Femur (tissue), 1 donor: ENCODE measurements around the gene PRPF19.

Experiments used
- DNase-seq: peaks from one replicate; pipeline ENCODE4 v3.0.0-alpha.2; 2017

Gene PRPF19

DNA sequence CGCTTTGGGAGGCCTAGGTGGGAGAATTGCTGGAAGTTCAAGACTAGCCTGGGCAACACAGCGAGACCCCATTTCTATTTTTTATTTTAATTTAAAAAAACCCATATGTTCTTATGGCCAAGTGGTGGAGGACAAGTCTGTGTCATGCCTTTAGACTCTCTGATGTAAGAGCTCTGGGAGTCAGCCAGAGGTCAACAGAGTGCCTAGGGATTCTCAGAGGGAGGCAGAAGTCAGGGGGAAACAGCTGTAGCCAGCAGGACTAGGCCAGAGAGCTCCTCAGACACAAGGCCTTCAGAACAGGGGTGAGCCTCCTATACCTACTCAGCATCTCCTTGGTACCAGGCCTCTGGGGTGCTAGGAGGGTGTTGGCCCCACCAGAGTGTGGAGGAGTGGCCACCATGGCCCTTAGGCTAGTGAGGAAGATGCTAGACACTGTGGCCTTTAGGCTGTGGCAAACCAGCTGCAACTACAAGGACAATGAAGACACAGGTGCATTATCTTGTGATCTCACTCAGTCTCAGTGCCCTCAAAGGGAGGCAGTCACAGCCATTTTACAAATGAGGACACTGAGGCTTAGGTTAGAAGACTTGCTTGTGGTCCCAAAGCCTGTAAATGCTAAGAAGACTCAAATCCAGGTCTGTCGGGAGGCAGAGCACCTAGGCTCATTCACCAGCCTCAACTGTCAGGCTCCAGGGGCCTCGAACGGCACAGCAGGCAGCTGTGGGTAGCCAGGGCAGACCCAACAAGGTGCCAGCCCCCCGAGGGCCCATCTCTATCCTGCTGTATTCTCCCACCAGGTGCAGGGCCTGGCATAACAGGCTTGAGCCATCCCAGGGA, 34.0 kb downstream of the PRPF19 start:
- peak; percentile 72 for DNase-seq

DNA sequence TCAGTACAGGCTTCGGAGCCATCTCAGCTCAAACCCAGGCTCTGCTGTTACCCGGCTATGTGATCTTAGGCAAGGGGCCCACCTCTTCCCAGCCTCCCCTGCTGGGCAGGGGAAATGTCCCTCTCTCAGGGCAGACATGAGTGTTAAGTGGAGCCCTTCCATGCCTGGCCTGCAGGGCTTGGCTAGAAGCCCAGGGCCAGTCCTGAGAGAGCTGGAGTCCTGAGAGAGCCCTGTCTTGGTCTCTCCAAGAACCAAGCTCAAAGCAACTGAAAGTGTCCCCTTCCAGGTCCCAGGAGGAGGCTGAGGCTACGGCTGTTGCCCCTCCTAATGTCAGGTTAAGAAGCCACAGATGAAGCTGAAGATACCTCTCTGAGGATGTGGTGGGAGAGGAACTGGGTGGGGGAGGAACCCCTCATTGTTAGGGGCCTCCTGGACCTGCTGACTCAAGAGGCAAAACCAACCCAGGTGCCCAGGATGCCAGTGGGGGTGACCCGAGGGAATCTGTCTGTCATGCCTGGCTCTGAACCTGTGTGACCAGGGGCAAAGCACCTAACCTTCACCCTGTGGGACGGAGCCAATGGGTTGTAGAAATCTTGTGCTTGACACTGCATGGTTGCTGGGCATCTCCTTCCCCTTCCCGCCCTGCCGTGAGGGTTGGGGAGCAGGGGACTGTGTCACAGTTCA, 34.9 kb downstream of the PRPF19 start:
- DNase-seq: no peak

DNA sequence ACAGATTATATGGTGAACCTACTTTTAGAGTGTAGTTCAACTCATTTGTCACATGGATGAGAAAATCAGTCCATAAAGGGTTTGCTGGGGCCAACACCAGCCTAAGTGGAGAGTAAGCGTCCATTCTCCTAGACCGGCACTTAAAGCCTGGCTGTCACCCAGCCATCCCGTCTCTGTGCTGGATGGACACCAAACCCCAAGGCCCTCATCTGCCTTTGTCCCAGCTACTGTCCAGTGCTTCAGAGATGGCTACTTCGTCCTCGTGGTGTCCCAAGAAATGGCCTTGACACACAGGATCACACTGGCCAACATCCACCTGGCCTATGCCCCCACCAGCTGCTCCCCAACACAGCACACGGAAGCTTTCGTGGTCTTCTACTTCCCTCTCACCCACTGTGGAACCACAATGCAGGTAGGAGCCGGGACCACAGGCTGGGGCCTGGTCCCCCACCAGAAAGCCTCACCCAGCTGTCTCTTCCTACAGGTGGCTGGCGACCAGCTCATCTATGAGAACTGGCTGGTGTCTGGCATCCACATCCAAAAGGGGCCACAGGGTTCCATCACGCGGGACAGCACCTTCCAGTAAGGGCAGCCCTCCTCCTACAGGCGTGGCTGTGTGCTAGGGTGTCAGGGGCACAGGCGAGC, 35.5 kb downstream of the PRPF19 start:
- DNase-seq: no peak

DNA sequence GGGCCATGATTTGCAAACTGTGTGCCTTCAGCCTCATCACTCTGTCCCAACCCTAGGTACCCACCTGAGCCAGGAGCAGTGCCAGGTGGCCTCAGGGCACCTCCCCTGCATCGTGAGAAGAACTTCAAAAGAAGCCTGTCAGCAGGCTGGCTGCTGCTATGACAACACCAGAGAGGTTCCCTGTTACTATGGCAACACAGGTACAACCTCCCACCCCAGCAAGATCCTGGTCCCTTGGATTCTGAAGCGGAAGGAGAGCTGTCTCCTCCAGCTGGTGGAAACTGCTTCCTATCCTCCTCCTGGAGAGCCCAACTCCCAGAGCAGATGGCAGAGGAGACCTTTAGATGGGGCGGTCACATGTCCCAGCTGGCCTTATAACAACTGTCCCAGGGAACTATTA, 36.1 kb downstream of the PRPF19 start:
- DNase-seq: no peak

DNA sequence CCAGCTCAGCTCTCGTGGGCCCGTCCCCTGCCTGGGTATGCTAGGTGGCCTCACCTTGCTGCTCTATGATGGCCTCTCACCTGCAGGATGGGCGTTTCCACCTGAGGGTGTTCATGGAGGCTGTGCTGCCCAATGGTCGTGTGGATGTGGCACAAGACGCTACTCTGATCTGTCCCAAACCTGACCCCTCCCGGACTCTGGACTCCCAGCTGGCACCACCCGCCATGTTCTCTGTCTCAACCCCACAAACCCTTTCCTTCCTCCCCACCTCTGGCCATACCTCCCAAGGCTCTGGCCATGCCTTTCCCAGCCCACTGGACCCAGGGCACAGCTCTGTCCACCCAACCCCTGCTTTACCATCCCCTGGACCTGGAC, 36.9 kb downstream of the PRPF19 start:
- no peak for DNase-seq

DNA sequence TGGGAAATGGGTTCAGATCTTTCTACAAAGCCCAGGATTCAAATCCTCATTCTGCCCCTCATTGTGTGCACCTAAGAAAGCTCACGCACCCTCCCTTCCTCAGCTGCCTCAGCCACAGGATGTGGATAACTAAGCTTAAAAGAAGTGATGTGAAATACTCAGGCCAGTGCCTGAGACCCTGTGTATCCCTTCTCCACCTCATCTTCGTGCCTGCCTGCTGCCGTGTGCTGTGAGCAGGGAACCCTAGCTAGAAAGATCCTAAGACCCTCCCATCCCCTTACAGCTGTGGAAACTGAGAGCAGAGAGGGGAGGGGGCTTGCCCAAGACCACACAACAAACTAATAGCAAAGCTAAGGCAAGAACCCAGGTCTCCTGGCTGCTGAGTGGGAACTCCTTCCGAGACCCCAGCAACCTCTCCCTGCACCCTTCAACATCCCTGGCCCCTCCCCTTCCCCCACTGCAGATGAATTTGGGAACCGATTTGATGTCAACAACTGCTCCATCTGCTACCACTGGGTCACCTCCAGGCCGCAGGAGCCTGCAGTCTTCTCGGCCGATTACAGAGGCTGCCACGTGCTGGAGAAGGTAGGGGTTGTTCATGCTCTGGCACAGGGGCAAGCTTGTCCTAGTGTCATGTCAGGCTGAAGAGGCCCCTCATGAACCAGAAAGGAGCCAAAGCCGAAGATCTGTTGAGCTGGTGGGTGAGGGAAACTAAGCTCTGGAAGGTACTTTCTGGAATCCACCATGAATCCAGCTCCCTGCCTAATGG, 37.5 kb downstream of the PRPF19 start:
- no peak for DNase-seq

DNA sequence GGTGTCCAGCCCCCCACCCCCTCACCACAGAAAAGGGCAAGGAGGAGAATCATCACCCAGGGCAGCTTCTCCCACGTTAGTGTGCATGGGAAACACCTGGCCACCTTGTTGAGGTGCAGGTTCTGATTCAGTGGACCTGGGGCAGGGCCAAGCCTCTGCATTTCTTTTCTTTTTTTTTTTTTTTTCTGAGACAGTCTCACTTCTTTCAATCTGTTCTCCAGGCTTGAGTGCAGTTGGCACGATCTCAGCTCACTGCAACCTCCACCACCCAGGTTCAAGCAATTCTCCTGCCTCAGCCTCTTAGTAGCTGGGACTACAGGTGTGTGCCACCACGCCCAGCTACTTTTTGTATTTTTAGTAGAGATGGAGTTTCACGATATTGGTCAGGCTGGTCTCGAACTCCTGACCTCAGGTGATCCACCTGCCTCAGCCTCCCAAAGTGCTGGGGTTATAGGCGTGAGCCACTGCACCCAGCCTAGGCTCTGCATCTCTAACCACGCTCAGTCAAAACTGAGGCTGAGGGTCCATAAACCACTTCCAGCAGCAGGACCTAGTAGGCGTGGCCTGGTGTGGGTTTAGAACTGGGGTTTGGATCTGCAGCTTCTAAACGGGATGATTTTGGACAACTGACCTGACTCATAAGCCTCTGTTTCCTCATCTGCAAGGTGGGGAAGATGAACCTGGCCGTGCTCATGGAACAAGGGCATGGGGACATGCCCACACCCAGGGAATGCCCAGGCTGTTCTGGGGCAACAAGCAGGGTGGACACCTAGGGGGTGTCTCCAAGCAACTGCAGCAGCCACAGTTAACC, 38.3 kb downstream of the PRPF19 start:
- no peak for DNase-seq

DNA sequence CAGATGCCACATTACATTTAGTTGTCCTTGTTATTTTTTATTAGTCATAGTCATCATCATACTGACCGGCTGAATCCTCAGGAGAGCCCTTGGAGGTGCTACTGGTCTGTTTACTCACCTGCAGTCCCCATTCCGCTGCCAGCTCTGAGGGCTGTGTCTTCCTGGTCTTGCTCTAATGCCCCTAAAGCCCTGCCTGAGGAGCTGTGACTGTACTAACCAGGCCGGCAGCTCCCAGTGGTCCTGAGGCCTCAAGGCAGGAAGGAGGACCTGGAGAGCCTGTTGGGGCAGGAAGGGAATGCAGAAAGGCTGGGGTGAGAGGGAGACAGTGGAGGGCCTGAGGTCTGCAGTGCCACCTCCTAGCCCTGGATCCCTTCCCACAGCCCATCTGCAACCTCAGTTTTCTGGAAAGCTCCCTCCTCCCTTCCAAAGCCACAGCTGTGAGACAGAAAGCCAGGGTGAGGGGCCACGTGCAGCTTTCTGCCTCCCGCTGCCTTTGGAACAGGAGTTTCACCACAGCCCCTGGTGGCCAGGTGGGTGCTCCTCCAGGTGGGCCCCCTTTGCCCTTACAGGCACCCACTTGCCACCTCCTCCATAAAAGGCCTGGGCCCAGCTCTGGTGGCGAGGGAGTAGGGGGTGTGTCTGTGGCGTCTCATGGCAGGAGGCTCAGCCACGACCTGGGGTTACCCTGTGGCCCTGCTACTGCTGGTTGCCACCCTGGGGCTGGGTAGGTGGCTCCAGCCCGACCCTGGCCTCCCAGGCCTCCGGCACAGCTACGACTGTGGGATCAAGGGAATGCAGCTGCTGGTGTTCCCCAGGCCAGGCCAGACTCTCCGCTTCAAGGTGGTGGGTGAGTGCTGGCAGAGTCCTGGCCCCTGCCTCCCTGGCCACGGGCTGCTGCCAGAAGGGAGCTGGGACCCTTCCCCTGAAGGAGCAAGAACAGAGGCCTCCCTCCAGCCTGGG, 39.2 kb downstream of the PRPF19 start, which contains the start of gene ZP1:
Gene ZP1 (plus strand): TSS at position 632 of the 960 bp plus-strand sequence. CDS start 20 bp downstream, at position 652.
- no peak for DNase-seq

DNA sequence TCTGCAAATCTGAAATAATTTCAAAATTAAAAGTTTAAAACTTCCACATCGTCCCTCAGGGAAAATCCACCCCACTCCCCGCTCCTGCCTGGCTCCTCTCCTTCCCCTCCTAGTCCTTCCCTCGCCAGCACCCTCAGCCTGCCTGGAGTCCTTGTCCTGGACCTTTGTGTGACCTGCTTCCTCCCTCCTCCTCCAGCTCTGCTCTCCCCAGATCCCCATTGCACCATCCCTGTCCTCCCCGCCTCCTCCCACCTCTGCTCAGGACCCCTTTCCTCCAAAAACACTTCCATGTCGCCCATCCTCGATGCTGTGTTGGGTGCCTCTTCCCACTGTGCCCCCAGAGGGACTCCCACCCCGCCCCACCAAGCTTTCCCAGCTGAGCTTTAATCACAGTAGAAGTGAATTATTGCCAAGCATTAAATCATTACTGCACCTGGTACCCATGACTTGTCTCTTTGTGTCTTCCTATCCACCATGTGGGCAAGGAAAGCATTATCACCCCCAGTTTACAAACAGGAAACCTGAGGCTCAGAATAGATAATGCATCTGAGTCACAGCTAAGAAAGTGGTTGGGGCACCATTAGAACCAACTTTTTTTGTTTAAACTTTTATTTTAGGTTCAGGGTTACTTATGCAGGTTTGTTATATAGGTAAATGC, 41.4 kb downstream of the PRPF19 start:
- DNase-seq: no peak

DNA sequence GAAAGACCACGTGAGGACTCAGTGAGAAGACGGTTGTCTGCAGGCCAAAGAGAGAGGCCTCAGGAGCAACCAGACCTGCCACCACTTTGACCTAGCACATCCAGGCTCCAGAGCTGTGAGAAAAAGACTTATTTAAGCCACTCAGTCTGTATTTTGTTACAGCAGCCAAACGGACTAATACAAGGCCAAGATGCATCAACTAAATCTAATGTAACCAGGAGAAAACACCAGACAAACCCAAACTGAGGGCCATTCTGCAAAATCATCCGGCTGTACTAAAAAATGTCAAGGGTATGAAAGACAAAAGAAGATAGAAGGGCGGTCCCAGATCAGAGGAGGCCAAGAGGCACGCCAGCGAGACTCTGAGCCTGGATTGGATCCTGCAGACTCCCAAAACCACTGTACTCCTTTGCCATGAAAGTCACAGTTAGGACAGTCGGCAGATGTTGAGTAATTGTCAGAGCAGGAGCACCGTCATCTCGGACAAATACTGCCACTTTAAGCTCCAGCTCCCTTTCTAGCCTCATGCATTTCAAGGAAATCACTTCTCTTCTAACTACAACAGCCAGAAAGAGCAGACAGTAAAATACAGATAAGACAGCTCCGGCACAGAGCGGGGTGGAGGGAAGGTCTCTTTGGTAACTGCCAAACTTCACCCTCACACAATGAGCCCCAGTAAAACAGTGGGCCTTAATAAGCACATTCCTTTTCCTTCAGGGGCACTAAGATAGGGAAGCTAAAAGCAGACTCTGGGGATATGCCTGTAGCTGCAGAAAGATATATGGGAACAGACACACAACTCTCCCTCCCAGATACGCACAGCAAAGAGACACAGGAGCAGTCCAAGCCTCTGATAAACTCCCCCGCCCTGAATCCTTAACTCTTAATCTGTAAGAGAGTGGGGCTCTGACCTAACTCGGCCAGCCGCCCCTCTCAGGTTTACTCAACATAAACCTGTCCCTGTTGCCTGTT, 42.5 kb downstream of the PRPF19 start:
- DNase-seq: no peak

DNA sequence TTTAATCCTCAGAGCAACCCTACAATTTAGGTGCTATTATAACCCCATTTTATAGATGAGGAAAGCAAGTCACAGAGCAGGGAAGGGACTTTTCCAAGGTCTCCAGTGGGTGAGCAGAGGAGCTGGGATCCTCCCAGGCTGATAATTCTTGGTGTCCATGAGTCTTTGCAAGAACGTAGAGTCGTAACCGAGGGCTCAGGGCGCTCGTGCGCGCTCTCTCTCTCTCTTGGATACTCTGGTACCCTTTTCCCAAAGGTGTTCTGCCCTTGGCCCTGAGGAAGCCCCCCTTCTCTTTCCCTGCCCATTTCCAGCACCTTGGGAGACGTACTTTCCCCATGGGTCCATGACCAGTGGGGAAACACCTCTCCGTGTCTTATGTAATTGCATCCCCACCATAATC, 44.2 kb downstream of the PRPF19 start:
- no peak for DNase-seq

DNA sequence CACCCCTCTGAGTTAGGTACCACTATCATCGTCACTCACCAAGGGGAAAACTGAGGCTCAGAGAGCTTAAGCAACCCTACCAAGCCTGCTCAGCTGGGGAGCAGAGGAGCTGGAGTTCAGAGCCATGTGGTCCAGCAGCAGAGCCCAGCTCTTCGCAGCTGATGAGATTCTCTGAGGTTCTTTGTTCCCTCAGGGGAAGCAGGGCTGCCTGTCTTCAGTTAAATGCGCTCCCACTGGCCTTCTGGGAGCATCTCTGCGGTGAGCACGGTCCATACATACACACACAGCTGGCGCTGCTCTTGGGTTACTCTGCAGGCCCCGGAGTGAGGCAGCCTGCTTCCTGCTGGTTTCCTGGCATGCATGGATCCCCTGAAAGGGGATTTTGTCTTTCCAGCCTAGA, 45.4 kb downstream of the PRPF19 start:
- peak; percentile 57 for DNase-seq

DNA sequence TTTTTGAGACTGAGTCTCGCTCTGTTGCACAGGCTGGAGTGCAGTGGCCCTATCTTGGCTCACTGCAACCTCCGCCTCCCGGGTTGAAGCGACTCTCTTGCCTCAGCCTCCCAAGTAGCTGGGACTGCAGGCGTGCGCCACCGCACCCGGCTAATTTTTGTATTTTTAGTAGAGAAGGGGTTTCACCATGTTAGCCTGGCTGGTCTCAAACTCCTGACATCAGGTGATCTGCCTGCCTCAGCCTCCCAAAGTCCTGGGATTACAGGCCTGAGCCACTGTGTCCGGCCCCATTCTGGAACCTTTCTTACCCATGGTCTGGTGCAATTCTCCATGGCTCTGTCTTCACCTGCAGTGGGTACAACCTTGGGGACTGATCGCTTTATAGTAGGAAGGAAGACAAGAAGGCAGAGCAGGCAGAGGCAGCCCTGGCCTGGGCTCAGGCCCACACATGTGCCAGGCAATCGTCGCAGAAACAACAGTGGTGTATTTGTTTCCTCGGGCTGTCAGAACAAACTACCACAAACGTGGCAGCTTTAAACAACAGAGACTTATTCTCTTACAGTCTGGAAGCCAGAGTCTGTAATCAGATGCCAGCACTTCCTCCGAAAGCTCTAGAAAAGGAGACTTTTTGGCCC, 46.7 kb downstream of the PRPF19 start:
- no peak for DNase-seq

DNA sequence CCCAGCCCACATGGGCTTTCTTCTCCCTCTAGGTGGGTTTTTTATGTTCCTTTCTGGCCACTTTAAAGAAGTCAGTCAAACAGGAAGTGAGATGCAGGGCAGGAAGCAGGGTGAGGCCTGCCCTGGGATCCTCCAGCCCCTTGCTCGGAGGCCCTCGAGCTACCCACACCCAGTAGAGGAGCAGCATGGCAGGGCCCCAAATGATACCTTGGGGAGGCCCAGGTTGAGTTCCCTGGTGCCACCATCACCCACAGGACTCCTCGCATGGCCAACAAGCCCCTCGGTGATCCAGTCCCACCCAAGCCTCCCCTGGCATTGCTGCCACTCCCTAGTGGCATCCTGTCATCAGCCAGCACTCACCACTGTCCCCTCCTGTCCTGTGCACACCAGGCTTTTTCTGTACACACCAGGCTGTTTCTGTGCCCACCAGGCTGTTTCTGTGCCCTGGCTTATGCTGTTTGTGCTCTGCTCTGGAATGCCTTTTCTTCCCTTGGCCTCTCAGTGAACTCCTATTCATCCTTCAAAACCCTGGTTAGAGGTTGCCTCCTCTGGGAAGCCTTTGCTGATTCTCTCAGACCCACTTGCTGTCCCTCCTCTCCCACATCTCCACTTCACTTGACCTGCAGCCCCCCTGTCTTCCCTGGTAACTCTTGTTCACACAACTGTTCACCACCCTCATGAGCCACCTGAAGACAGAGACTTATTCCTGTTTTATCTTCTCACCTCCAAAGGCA, 47.5 kb downstream of the PRPF19 start:
- no peak for DNase-seq

DNA sequence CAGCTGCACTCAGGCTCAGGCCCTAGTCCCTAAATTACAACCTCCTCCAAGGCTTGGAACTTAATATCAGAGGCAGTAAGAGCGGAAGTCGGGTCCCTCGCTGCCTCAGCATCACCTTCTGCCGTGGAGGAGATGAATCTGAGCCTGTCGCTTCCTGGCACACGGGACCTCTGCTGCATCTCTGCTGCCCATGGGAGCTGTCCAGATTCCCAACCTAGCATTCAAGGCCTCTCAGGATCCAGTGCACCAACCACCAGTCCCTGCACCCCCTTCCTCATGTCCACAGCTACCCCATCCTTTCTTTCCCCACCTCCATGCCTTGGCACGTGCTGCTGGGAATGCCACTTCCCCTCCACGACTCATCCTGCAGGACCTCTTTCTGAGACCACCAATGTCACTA, 48.1 kb downstream of the PRPF19 start:
- no peak for DNase-seq

DNA sequence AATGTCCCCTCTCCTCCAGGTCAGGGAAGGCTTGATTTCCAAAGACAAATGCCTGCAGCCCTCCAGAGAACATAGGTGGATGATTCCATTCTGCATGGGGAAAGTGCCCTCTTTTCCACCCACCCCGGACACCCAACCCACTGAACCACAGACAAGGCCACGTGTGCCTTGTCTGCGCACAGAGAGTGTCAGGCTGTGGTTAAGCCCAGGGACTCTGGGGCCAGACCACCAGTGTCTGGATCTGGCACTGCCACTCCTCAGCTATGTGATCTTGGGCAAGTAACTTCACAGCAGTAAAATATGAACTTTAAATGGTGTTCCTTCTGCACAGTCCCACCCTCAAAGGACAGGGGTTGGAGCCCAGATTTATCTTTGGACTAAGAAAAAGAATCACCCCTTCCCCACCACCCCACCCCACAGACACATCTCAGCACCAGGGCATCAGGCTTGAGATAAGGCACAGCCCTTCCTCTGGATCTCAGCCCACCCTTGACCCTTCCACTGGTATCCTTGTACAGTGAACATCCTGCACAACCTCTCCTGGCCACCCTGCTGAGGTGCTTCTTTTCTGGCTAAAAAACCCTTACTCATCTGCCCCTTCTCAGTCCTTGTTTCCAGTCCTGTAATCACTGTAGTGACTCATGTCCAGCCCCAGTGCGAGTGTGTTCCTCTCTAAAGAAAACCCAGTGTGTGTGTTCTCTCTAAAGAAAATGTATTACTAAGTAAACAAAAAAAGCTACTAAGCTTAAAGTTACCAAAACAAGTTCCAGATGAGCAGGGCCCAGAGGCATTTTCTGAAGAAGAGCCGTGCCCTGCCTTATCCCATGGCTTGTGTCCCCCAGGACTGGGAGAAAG, 48.8 kb downstream of the PRPF19 start:
- no peak for DNase-seq
